Right renal pelvis (tissue), 4 donors: ENCODE data around the gene PARP4. TPM values are rescaled to one million over a fixed set of nuclear protein-coding genes. Genes with fewer than 3 reads are reported as not detected.
"Not testable (repeated sequence)": the region's sequence is repeated elsewhere in the genome, so short reads cannot be mapped to it uniquely, and the experiment has no call there.

Source experiments
- DNase-seq, 4 donors: peaks; one replicate each; pipeline ENCODE4 v3.0.0-alpha.2; 2013; ENCODE audit warnings: low read depth in 4 of 4, low spot score in 3 of 4, missing footprints in 1 of 4
- polyA plus RNA-seq, 4 donors: library from polyadenylated mRNA; unstranded; fragments of 120-200 nt; gene quantifications; one replicate each; pipeline ENCODE4 v1.2.1, GENCODE V29; 2013; ENCODE audit not compliant: insufficient read length in 4 of 4

The PARP4 gene
- polyA plus RNA-seq, 4 donors = 41.9 to 55.3 (median 48.3) TPM

- DNase-seq = no peak
These were observed 5.8 kb downstream of the PARP4 start for GRCh38 chr13:24506698-24507335.

GRCh38 chr13:24506283-24506682 lies 6.3 kb downstream of the PARP4 start:
- not testable (repeated sequence) for DNase-seq

GRCh38 chr13:24505756-24506155 lies 6.8 kb downstream of the PARP4 start:
- no peak for DNase-seq

- DNase-seq = no peak
These were observed 7.3 kb downstream of the PARP4 start for GRCh38 chr13:24505256-24505655.

GRCh38 chr13:24503379-24503696 lies 9.2 kb downstream of the PARP4 start:
- no peak for DNase-seq

GRCh38 chr13:24502533-24503378 lies 9.8 kb downstream of the PARP4 start:
- DNase-seq = no peak

- DNase-seq = no peak
These were observed 11.6 kb downstream of the PARP4 start for GRCh38 chr13:24500977-24501376.

GRCh38 chr13:24497742-24498141 lies 14.8 kb downstream of the PARP4 start:
- DNase-seq = no peak

GRCh38 chr13:24496295-24496694 lies 16.3 kb downstream of the PARP4 start:
- DNase-seq = not testable (repeated sequence)

GRCh38 chr13:24495151-24495729 lies 17.3 kb downstream of the PARP4 start:
- DNase-seq = no peak

- DNase-seq = no peak
These were observed 19.2 kb downstream of the PARP4 start for GRCh38 chr13:24493356-24493755.

- no peak for DNase-seq
These were observed 20.7 kb downstream of the PARP4 start for GRCh38 chr13:24491845-24492244.

- DNase-seq = no peak
These were observed 22.9 kb downstream of the PARP4 start for GRCh38 chr13:24489721-24490120.

GRCh38 chr13:24488092-24488491 lies 24.5 kb downstream of the PARP4 start:
- not testable (repeated sequence) for DNase-seq

GRCh38 chr13:24486017-24486657 lies 26.4 kb downstream of the PARP4 start:
- not testable (repeated sequence) for DNase-seq

GRCh38 chr13:24473686-24474085 lies 38.9 kb downstream of the PARP4 start:
- no peak for DNase-seq

- DNase-seq = not testable (repeated sequence)
These were observed 40.4 kb downstream of the PARP4 start for GRCh38 chr13:24472129-24472528.

- DNase-seq = no peak
These were observed 49.5 kb downstream of the PARP4 start for GRCh38 chr13:24463078-24463477.

- no peak for DNase-seq
These were observed 52.3 kb downstream of the PARP4 start for GRCh38 chr13:24460256-24460655.

- DNase-seq = no peak
These were observed 52.9 kb downstream of the PARP4 start for GRCh38 chr13:24459726-24460125.

GRCh38 chr13:24459234-24459633 lies 53.3 kb downstream of the PARP4 start:
- DNase-seq = no peak
